GM21717 (cell line): ENCODE results near the gene XIRP1.
"Not testable (repeated sequence)": the region's sequence is repeated elsewhere in the genome, so short reads cannot be mapped to it uniquely, and the experiment has no call there.

ENCODE experiments used
- ATAC-seq: cut with Tn5 transposase; IDR thresholded peaks from one replicate; pipeline ENCODE4 v1.9.1; 2021; ENCODE audit warnings: mild to moderate bottlenecking, moderate library complexity; ENCODE audit not compliant: unreplicated experiment

Gene XIRP1

GRCh38 chr3:39171860-39172259 lies 20.5 kb downstream of the XIRP1 start:
- no peak for ATAC-seq

- ATAC-seq, result not testable (repeated sequence)
Measured at GRCh38 chr3:39170877-39171276, 21.5 kb downstream of the XIRP1 start.

- no peak for ATAC-seq
Measured at GRCh38 chr3:39170461-39170860, 21.9 kb downstream of the XIRP1 start.

GRCh38 chr3:39169712-39170111 lies 22.7 kb downstream of the XIRP1 start:
- ATAC-seq, result no peak

- ATAC-seq, result no peak
Measured at GRCh38 chr3:39168156-39168780, 24.1 kb downstream of the XIRP1 start.

- no peak for ATAC-seq
Measured at GRCh38 chr3:39166932-39167532, 25.4 kb downstream of the XIRP1 start.

- no peak for ATAC-seq
Measured at GRCh38 chr3:39166134-39166710, 26.2 kb downstream of the XIRP1 start.

- no peak for ATAC-seq
Measured at GRCh38 chr3:39165518-39165917, 26.9 kb downstream of the XIRP1 start.

GRCh38 chr3:39164414-39164813 lies 28.0 kb downstream of the XIRP1 start:
- ATAC-seq, result no peak

GRCh38 chr3:39158148-39158715 lies 34.2 kb downstream of the XIRP1 start:
- ATAC-seq, result no peak

- ATAC-seq, result no peak
Measured at GRCh38 chr3:39157359-39157758, 35.0 kb downstream of the XIRP1 start.

- no peak for ATAC-seq
Measured at GRCh38 chr3:39156421-39156820, 36.0 kb downstream of the XIRP1 start.

GRCh38 chr3:39154280-39155021 lies 37.9 kb downstream of the XIRP1 start:
- ATAC-seq, result no peak

- ATAC-seq, result no peak
Measured at GRCh38 chr3:39153977-39154279, 38.5 kb downstream of the XIRP1 start.

GRCh38 chr3:39150803-39151631 lies 41.4 kb downstream of the XIRP1 start:
- no peak for ATAC-seq

GRCh38 chr3:39150148-39150802 lies 42.1 kb downstream of the XIRP1 start:
- ATAC-seq, result no peak

GRCh38 chr3:39149498-39150147 lies 42.8 kb downstream of the XIRP1 start:
- ATAC-seq, result no peak

- no peak for ATAC-seq
Measured at GRCh38 chr3:39149059-39149455, 43.3 kb downstream of the XIRP1 start.

- no peak for ATAC-seq
Measured at GRCh38 chr3:39148435-39149058, 43.8 kb downstream of the XIRP1 start.
